HG02588 (cell line): Measurements from ENCODE around the gene GPX4.
"Not testable (repeated sequence)": the region's sequence is repeated elsewhere in the genome, so short reads cannot be mapped to it uniquely, and the experiment has no call there.

Source experiments
- ATAC-seq: cut with Tn5 transposase; IDR thresholded peaks from one replicate; pipeline ENCODE4 v1.9.1; 2021; ENCODE audit warnings: mild to moderate bottlenecking, moderate library complexity; ENCODE audit not compliant: unreplicated experiment

Gene GPX4

GRCh38 chr19:1113030-1113985 is 9.5 kb downstream of the GPX4 start:
- no peak for ATAC-seq

- ATAC-seq = no peak
These were observed 10.2 kb downstream of the GPX4 start for GRCh38 chr19:1113986-1114483.

- ATAC-seq = not testable (repeated sequence)
These were observed 10.9 kb downstream of the GPX4 start for GRCh38 chr19:1114728-1115127.

GRCh38 chr19:1115646-1116420 is 12.0 kb downstream of the GPX4 start:
- ATAC-seq = no peak

GRCh38 chr19:1116726-1117581 is 13.2 kb downstream of the GPX4 start:
- ATAC-seq = no peak

- ATAC-seq = no peak
These were observed 13.9 kb downstream of the GPX4 start for GRCh38 chr19:1117654-1118053.

- ATAC-seq = no peak
These were observed 15.2 kb downstream of the GPX4 start for GRCh38 chr19:1118999-1119398.

- ATAC-seq = no peak
These were observed 15.9 kb downstream of the GPX4 start for GRCh38 chr19:1119475-1120217.

- ATAC-seq = no peak
These were observed 17.6 kb downstream of the GPX4 start for GRCh38 chr19:1121395-1121794.

GRCh38 chr19:1122021-1122971 is 18.5 kb downstream of the GPX4 start:
- ATAC-seq = no peak

- ATAC-seq = no peak
These were observed 19.2 kb downstream of the GPX4 start for GRCh38 chr19:1122972-1123363.

GRCh38 chr19:1123381-1123780 is 19.6 kb downstream of the GPX4 start:
- no peak for ATAC-seq

- no peak for ATAC-seq
These were observed 20.3 kb downstream of the GPX4 start for GRCh38 chr19:1123885-1124677.

- no peak for ATAC-seq
These were observed 22.0 kb downstream of the GPX4 start for GRCh38 chr19:1125601-1126467.

GRCh38 chr19:1126984-1127760 is 23.4 kb downstream of the GPX4 start:
- ATAC-seq = no peak

GRCh38 chr19:1128106-1128505 is 24.3 kb downstream of the GPX4 start:
- no peak for ATAC-seq
